H1 (cell line): ENCODE data around the gene LTBP1.

ENCODE experiments used
- ASH2L ChIP-seq: fragments of 200-600, 300-600 bp; sonication (generic); IDR thresholded peaks from one replicate; pipeline ENCODE4 v1.7.1; 2017; ENCODE audit warnings: low read length
- CEBPB ChIP-seq: IDR thresholded peaks from 2 replicates; pipeline ENCODE4 v1.6.1; 2012; ENCODE audit warnings: low read depth, low read length
- CHD1 ChIP-seq: IDR thresholded peaks from 2 replicates; pipeline ENCODE4 v1.6.1; 2012; ENCODE audit warnings: low read depth, low read length, improper control_type of control experiment
- CTCF ChIP-seq, 3 experiments: IDR thresholded peaks; 1 replicate in 2 of 3; 2 replicates in 1 of 3; pipeline versions ENCODE4 v1.5.1 to v1.6.1; 2011; ENCODE audit warnings: low read length in 3 of 3, mild to moderate bottlenecking in 3 of 3, inconsistent platforms in 2 of 3, low read depth in 1 of 3, moderate library complexity in 1 of 3; ENCODE audit not compliant: insufficient read depth in 1 of 3; ENCODE audit errors: control extremely low read depth in 1 of 3
- EGR1 ChIP-seq: IDR thresholded peaks from 2 replicates; pipeline ENCODE4 v1.6.1; 2011; ENCODE audit warnings: low read depth, low read length, borderline replicate concordance
- POLR2A ChIP-seq, 2 experiments: IDR thresholded peaks; 1 replicate in 1 of 2; 2 replicates in 1 of 2; pipeline ENCODE4 v1.6.1; 2011; ENCODE audit warnings: low read depth in 2 of 2, low read length in 2 of 2, mild to moderate bottlenecking in 2 of 2; ENCODE audit errors: control extremely low read depth in 1 of 2
- POLR2AphosphoS5 ChIP-seq: IDR thresholded peaks from 2 replicates; pipeline ENCODE4 v1.6.1; 2011; ENCODE audit warnings: low read depth, low read length
- RFX5 ChIP-seq: IDR thresholded peaks from 2 replicates; pipeline ENCODE4 v1.6.1; 2011; ENCODE audit warnings: low read depth, low read length, improper control_type of control experiment, borderline replicate concordance
- RNF2 ChIP-seq: fragments of 200-900, 300-1000 bp; sonication (generic); IDR thresholded peaks from 2 replicates; pipeline ENCODE4 v1.7.1; 2016; ENCODE audit warnings: borderline replicate concordance, low read depth, mild to moderate bottlenecking, antibody characterized with exemption, low read length; ENCODE audit not compliant: poor library complexity, severe bottlenecking; ENCODE audit errors: missing control alignments
- SP2 ChIP-seq: IDR thresholded peaks from 2 replicates; pipeline ENCODE4 v1.6.1; 2012; ENCODE audit warnings: mild to moderate bottlenecking, low read length, inconsistent platforms
- TAF1 ChIP-seq: IDR thresholded peaks from 2 replicates; pipeline ENCODE4 v1.6.1; 2011; ENCODE audit warnings: mild to moderate bottlenecking, low read depth, low read length
- TCF12 ChIP-seq: IDR thresholded peaks from 2 replicates; pipeline ENCODE4 v1.6.1; 2011; ENCODE audit warnings: low read depth, mild to moderate bottlenecking, low read length
- YY1 ChIP-seq: IDR thresholded peaks from 2 replicates; pipeline ENCODE4 v1.6.1; 2011; ENCODE audit warnings: low read depth, mild to moderate bottlenecking, low read length
- TF ChIP-seq, protein P1 (sequence below): IDR thresholded peaks from 2 replicates; pipeline ENCODE4 v1.6.1; 2012; ENCODE audit warnings: low read length, inconsistent platforms

GRCh38 chr2:33186937-33187336 lies 240.2 kb downstream of the LTBP1 start:
- TF ChIP-seq ASH2L: no peak
- TF ChIP-seq, protein P1, sequence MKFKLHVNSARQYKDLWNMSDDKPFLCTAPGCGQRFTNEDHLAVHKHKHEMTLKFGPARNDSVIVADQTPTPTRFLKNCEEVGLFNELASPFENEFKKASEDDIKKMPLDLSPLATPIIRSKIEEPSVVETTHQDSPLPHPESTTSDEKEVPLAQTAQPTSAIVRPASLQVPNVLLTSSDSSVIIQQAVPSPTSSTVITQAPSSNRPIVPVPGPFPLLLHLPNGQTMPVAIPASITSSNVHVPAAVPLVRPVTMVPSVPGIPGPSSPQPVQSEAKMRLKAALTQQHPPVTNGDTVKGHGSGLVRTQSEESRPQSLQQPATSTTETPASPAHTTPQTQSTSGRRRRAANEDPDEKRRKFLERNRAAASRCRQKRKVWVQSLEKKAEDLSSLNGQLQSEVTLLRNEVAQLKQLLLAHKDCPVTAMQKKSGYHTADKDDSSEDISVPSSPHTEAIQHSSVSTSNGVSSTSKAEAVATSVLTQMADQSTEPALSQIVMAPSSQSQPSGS: no peak
- no peak for TF ChIP-seq CTCF (IDR thresholded peaks at IDR 0.05; ENCODE audit: control extremely low read depth in 1 of 3, insufficient read depth in 1 of 3, low read depth in 1 of 3, low read length in 3 of 3)
- no peak for TF ChIP-seq POLR2AphosphoS5
- TF ChIP-seq POLR2A (IDR thresholded peaks at IDR 0.05; ENCODE audit: control extremely low read depth in 1 of 2, low read depth in 2 of 2, low read length in 2 of 2): no peak
- TF ChIP-seq EGR1: no peak
- TF ChIP-seq RFX5: no peak
- no peak for TF ChIP-seq YY1
- TF ChIP-seq CHD1: no peak
- no peak for TF ChIP-seq CEBPB
- TF ChIP-seq TAF1: no peak
- TF ChIP-seq SP2: no peak
- no peak for TF ChIP-seq TCF12
- no peak for TF ChIP-seq RNF2
